Endodermal cell (in vitro differentiated cells): ENCODE data around the gene ATR. TPM values are rescaled to one million over a fixed set of nuclear protein-coding genes. Genes with fewer than 3 reads are reported as not detected.
"Not testable (repeated sequence)": the region's sequence is repeated elsewhere in the genome, so short reads cannot be mapped to it uniquely, and the experiment has no call there.

ENCODE experiments used
- DNase-seq: peaks from one replicate; pipeline ENCODE4 v3.0.0-alpha.2; 2017
- H3K27ac ChIP-seq: 2 replicates; pipeline ENCODE4 v1.5.1; 2013; ENCODE audit warnings: mild to moderate bottlenecking, low read depth, low read length, moderate library complexity
- H3K27me3 ChIP-seq: 2 replicates; pipeline ENCODE4 v1.6.1; 2013; ENCODE audit warnings: mild to moderate bottlenecking, low read length, moderate library complexity; ENCODE audit not compliant: insufficient read depth, control insufficient read depth, poor library complexity, severe bottlenecking
- H3K36me3 ChIP-seq: 2 replicates; pipeline ENCODE4 v1.7.0; 2013; ENCODE audit warnings: mild to moderate bottlenecking, low read length, moderate library complexity; ENCODE audit not compliant: control insufficient read depth, insufficient read depth
- H3K4me1 ChIP-seq: one replicate; pipeline ENCODE4 v1.7.0; 2013; ENCODE audit warnings: low read length; ENCODE audit not compliant: control insufficient read depth, insufficient read depth
- H3K4me3 ChIP-seq: 2 replicates; pipeline ENCODE4 v1.5.1; 2013; ENCODE audit warnings: mild to moderate bottlenecking, low read length, moderate library complexity
- H3K9ac ChIP-seq: 2 replicates; pipeline ENCODE4 v1.6.1; 2013; ENCODE audit warnings: mild to moderate bottlenecking, low read length, moderate library complexity; ENCODE audit not compliant: poor library complexity, severe bottlenecking; ENCODE audit errors: extremely low read depth
- H3K9me3 ChIP-seq: 2 replicates; pipeline ENCODE4 v1.6.1; 2013; ENCODE audit warnings: mild to moderate bottlenecking, low read length, moderate library complexity; ENCODE audit not compliant: control insufficient read depth
- H3K27ac Mint-ChIP-seq: 2 replicates; pipeline ENCODE4 v1.8.0; 2020; ENCODE audit warnings: mixed read lengths
- H3K27me3 Mint-ChIP-seq: 2 replicates; pipeline ENCODE4 v1.8.0; 2021; ENCODE audit warnings: mild to moderate bottlenecking, mixed read lengths; ENCODE audit not compliant: insufficient read depth
- H3K36me3 Mint-ChIP-seq: 2 replicates; pipeline ENCODE4 v1.8.0; 2020; ENCODE audit warnings: low read depth, mixed read lengths
- H3K4me1 Mint-ChIP-seq: 2 replicates; pipeline ENCODE4 v1.8.0; 2020; ENCODE audit warnings: mixed read lengths
- H3K4me3 Mint-ChIP-seq: 2 replicates; pipeline ENCODE4 v1.8.0; 2020; ENCODE audit warnings: mild to moderate bottlenecking, moderate library complexity, mixed read lengths
- H3K9me3 Mint-ChIP-seq: 2 replicates; pipeline ENCODE4 v1.8.0; 2020; ENCODE audit warnings: mild to moderate bottlenecking, mixed read lengths
- WGBS, 2 experiments: methylation state at CpG; one replicate each; pipeline versions ENCODE4 v1.1.5 to v1.1.7; 2013; ENCODE audit warnings: missing lambda C conversion rate in 2 of 2, mixed read lengths in 1 of 2; ENCODE audit not compliant: insufficient coverage in 1 of 2, insufficient read length in 1 of 2; 5-methylcytosine and 5-hydroxymethylcytosine counted together
- total RNA-seq, 2 donors: library from RNA; stranded (reverse); fragmentation: NEBNext Ultra II Directional in 1 of 2; extraction: Animal tissue kit (Norgen Biotek cat#: 25700) in 1 of 2; gene quantifications; 2 replicates in 1 of 2; 3 replicates in 1 of 2; pipeline ENCODE4 v1.2.1, GENCODE V29; 2021
- TF ChIP-seq, protein P1 (sequence below): fragments of 200-600 bp; sonication (generic); conservative IDR thresholded peaks from 2 replicates; pipeline ENCODE4 v1.5.0; 2021; ENCODE audit warnings: antibody characterized with exemption, mild to moderate bottlenecking

ATR gene
- total RNA-seq, 2 donors from 2014 or later = 18.4 to 32.9 TPM

DNA sequence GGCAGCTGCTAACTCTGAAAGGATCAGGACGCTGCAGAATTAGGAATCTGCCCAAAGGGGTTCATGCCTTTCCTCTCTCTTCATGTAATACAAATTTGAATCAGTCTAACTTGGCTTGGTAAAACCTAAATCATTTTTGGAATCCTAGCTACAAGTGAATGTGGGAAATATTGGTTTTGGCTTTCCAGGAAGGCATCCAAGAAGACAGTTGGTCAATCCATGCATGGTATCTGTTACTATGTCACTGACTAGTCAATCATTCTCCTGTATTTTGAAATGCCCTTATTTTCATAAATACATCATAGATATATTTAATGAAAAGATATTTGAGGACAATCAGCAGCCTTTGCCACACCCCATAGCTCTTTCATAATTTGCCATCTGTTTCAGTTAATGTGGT lies 10.2 kb upstream of the ATR start:
- no peak overlapping the region for H3K4me3 Mint-ChIP-seq
- 77 to 100% methylated on average over 1 of the region's 1 CpG for WGBS, 2 experiments
- Histone ChIP-seq H3K27me3 (no peaks in the 10 kb centered on the region), H3K4me1 (no peaks in the 10 kb centered on the region), H3K4me3 (no peak overlapping the region), H3K27ac (no peak overlapping the region), H3K9ac (no peak overlapping the region), H3K36me3 (no peaks in the 10 kb centered on the region), H3K9me3 (no peaks in the 10 kb centered on the region)
- H3K27me3 Mint-ChIP-seq = no peaks in the 10 kb centered on the region
- no peak for DNase-seq
- H3K27ac Mint-ChIP-seq = no peak overlapping the region
- TF ChIP-seq, protein P1, sequence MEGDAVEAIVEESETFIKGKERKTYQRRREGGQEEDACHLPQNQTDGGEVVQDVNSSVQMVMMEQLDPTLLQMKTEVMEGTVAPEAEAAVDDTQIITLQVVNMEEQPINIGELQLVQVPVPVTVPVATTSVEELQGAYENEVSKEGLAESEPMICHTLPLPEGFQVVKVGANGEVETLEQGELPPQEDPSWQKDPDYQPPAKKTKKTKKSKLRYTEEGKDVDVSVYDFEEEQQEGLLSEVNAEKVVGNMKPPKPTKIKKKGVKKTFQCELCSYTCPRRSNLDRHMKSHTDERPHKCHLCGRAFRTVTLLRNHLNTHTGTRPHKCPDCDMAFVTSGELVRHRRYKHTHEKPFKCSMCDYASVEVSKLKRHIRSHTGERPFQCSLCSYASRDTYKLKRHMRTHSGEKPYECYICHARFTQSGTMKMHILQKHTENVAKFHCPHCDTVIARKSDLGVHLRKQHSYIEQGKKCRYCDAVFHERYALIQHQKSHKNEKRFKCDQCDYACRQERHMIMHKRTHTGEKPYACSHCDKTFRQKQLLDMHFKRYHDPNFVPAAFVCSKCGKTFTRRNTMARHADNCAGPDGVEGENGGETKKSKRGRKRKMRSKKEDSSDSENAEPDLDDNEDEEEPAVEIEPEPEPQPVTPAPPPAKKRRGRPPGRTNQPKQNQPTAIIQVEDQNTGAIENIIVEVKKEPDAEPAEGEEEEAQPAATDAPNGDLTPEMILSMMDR = no peak
- no peaks in the 10 kb centered on the region for H3K4me1 Mint-ChIP-seq
- no peaks in the 10 kb centered on the region for H3K9me3 Mint-ChIP-seq
- no peaks in the 10 kb centered on the region for H3K36me3 Mint-ChIP-seq

DNA sequence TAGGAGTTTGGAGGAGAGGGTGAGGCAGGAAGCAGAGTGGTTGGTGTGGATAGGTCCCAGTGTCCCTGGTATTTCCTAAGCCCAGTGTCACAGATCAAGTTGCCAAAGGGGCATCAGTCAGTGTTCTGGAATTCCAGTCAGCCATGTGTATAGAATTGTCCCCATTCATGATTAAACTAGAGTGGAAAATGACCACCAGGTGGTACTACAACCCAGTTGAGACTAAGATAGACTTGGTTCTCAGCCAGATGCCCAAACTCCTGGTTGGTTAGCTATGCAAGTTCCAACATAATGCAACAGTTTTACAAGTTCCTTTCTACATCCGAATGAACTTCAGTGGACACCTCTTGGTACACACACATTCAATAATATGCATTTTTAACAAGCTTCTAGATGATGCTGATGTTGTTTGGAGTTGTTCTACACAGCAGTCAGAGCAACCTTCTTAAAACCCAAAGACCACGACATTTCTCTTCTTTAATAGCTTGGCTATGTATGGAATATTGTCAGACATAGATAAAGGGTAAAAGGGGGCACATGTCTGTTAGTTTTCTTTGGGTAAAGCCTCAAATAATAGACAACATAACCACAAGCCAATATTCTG lies 8.4 kb upstream of the ATR start:
- TF ChIP-seq, protein P1 = peak; percentile 80
- Mint-ChIP-seq H3K4me1 (no peaks in the 10 kb centered on the region), H3K4me3 (no peak overlapping the region)

DNA sequence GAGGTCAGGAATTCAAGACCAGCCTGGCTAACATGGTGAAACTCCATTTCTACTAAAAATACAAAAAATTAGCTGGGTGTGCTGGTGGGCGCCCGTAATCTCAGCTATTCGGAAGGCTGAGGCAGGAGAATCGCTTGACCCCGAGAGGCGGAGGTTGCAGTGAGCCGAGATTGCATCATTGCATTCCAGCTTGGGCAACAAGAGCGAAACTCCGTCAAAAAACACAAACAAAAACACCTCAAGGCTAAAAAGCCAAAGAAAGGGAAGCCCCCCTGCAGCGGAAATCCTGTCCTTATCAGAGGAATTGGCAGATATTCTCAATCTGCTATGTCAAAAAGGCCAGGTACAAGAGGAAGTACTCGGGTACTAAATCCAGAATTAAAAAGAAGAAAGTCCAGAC lies 2.5 kb upstream of the ATR start:
- H3K4me1 ChIP-seq, H3K36me3 ChIP-seq, H3K4me3 Mint-ChIP-seq, H3K4me3 ChIP-seq, H3K9me3 ChIP-seq, H3K27ac ChIP-seq, H3K36me3 Mint-ChIP-seq, H3K9me3 Mint-ChIP-seq, H3K9ac ChIP-seq, DNase-seq, H3K27me3 ChIP-seq, H3K27me3 Mint-ChIP-seq: not testable (repeated sequence)
- Mint-ChIP-seq H3K27ac (peak overlapping the region; percentile 57), H3K4me1 (peaks cover 20% of the 10 kb centered on the region)
- 70 to 93% methylated on average over 2 to 11 of the region's 11 CpGs for WGBS, 2 experiments

More for the DNA sequence above, 8.4 kb upstream of the ATR start:
- H3K4me3 ChIP-seq = no peak overlapping the region
- H3K36me3 Mint-ChIP-seq = no peaks in the 10 kb centered on the region
- no peaks in the 10 kb centered on the region for H3K9me3 ChIP-seq
- H3K27me3 Mint-ChIP-seq = peaks cover 2% of the 10 kb centered on the region
- no peaks in the 10 kb centered on the region for H3K4me1 ChIP-seq
- peak; percentile 62 for DNase-seq
- H3K27ac ChIP-seq = no peak overlapping the region
- H3K27ac Mint-ChIP-seq = no peak overlapping the region
- H3K9ac ChIP-seq = no peak overlapping the region
- no peaks in the 10 kb centered on the region for H3K27me3 ChIP-seq
- H3K9me3 Mint-ChIP-seq = no peaks in the 10 kb centered on the region
- no peaks in the 10 kb centered on the region for H3K36me3 ChIP-seq
- 61% methylated on average over 2 of the region's 2 CpGs; no CpG with 5 or more reads in 1 of the 2 experiments for WGBS, 2 experiments

- no peak for DNase-seq
- Histone ChIP-seq H3K27me3 (no peaks in the 10 kb centered on the region), H3K4me1 (peaks cover 2% of the 10 kb centered on the region), H3K9me3 (no peaks in the 10 kb centered on the region), H3K9ac (no peak overlapping the region), H3K36me3 (no peaks in the 10 kb centered on the region), H3K4me3 (no peak overlapping the region), H3K27ac (no peak overlapping the region)
- no peaks in the 10 kb centered on the region for H3K9me3 Mint-ChIP-seq
- WGBS, 2 experiments = 82% methylated on average over 1 of the region's 1 CpG; no CpG with 5 or more reads in 1 of the 2 experiments
- no peaks in the 10 kb centered on the region for H3K36me3 Mint-ChIP-seq
- peak overlapping the region; percentile 94 for H3K4me3 Mint-ChIP-seq
- H3K4me1 Mint-ChIP-seq = peaks cover 27% of the 10 kb centered on the region
- H3K27ac Mint-ChIP-seq = no peak overlapping the region
- TF ChIP-seq, protein P1 = no peak
- peaks cover 2% of the 10 kb centered on the region for H3K27me3 Mint-ChIP-seq
Measured at GRCh38 chr3:142580061-142580423, 1.5 kb upstream of the ATR start.
